Endodermal cell (in vitro differentiated cells): ENCODE results near the gene ERFE. TPM values are rescaled to one million over a fixed set of nuclear protein-coding genes. Genes with fewer than 3 reads are reported as not detected.
"Not testable (repeated sequence)": the region's sequence is repeated elsewhere in the genome, so short reads cannot be mapped to it uniquely, and the experiment has no call there.

ENCODE experiments used
- DNase-seq: peaks from one replicate; pipeline ENCODE4 v3.0.0-alpha.2; 2017
- H3K27ac ChIP-seq: 2 replicates; pipeline ENCODE4 v1.5.1; 2013; ENCODE audit warnings: mild to moderate bottlenecking, low read depth, low read length, moderate library complexity
- H3K27me3 ChIP-seq: 2 replicates; pipeline ENCODE4 v1.6.1; 2013; ENCODE audit warnings: mild to moderate bottlenecking, low read length, moderate library complexity; ENCODE audit not compliant: insufficient read depth, control insufficient read depth, poor library complexity, severe bottlenecking
- H3K36me3 ChIP-seq: 2 replicates; pipeline ENCODE4 v1.7.0; 2013; ENCODE audit warnings: mild to moderate bottlenecking, low read length, moderate library complexity; ENCODE audit not compliant: control insufficient read depth, insufficient read depth
- H3K4me1 ChIP-seq: one replicate; pipeline ENCODE4 v1.7.0; 2013; ENCODE audit warnings: low read length; ENCODE audit not compliant: control insufficient read depth, insufficient read depth
- H3K4me3 ChIP-seq: 2 replicates; pipeline ENCODE4 v1.5.1; 2013; ENCODE audit warnings: mild to moderate bottlenecking, low read length, moderate library complexity
- H3K9ac ChIP-seq: 2 replicates; pipeline ENCODE4 v1.6.1; 2013; ENCODE audit warnings: mild to moderate bottlenecking, low read length, moderate library complexity; ENCODE audit not compliant: poor library complexity, severe bottlenecking; ENCODE audit errors: extremely low read depth
- H3K9me3 ChIP-seq: 2 replicates; pipeline ENCODE4 v1.6.1; 2013; ENCODE audit warnings: mild to moderate bottlenecking, low read length, moderate library complexity; ENCODE audit not compliant: control insufficient read depth
- H3K27ac Mint-ChIP-seq: 2 replicates; pipeline ENCODE4 v1.8.0; 2020; ENCODE audit warnings: mixed read lengths
- H3K27me3 Mint-ChIP-seq: 2 replicates; pipeline ENCODE4 v1.8.0; 2021; ENCODE audit warnings: mild to moderate bottlenecking, mixed read lengths; ENCODE audit not compliant: insufficient read depth
- H3K36me3 Mint-ChIP-seq: 2 replicates; pipeline ENCODE4 v1.8.0; 2020; ENCODE audit warnings: low read depth, mixed read lengths
- H3K4me1 Mint-ChIP-seq: 2 replicates; pipeline ENCODE4 v1.8.0; 2020; ENCODE audit warnings: mixed read lengths
- H3K4me3 Mint-ChIP-seq: 2 replicates; pipeline ENCODE4 v1.8.0; 2020; ENCODE audit warnings: mild to moderate bottlenecking, moderate library complexity, mixed read lengths
- H3K9me3 Mint-ChIP-seq: 2 replicates; pipeline ENCODE4 v1.8.0; 2020; ENCODE audit warnings: mild to moderate bottlenecking, mixed read lengths
- WGBS, 2 experiments: methylation state at CpG; one replicate each; pipeline versions ENCODE4 v1.1.5 to v1.1.7; 2013; ENCODE audit warnings: missing lambda C conversion rate in 2 of 2, mixed read lengths in 1 of 2; ENCODE audit not compliant: insufficient coverage in 1 of 2, insufficient read length in 1 of 2; 5-methylcytosine and 5-hydroxymethylcytosine counted together
- total RNA-seq, 2 donors: library from RNA; stranded (reverse); fragmentation: NEBNext Ultra II Directional in 1 of 2; extraction: Animal tissue kit (Norgen Biotek cat#: 25700) in 1 of 2; gene quantifications; 2 replicates in 1 of 2; 3 replicates in 1 of 2; pipeline ENCODE4 v1.2.1, GENCODE V29; 2021
- TF ChIP-seq, protein P1 (sequence below): fragments of 200-600 bp; sonication (generic); conservative IDR thresholded peaks from 2 replicates; pipeline ENCODE4 v1.5.0; 2021; ENCODE audit warnings: antibody characterized with exemption, mild to moderate bottlenecking

The ERFE gene
- total RNA-seq, 2 donors from 2014 or later = 0.48 to 1.6 TPM

DNA sequence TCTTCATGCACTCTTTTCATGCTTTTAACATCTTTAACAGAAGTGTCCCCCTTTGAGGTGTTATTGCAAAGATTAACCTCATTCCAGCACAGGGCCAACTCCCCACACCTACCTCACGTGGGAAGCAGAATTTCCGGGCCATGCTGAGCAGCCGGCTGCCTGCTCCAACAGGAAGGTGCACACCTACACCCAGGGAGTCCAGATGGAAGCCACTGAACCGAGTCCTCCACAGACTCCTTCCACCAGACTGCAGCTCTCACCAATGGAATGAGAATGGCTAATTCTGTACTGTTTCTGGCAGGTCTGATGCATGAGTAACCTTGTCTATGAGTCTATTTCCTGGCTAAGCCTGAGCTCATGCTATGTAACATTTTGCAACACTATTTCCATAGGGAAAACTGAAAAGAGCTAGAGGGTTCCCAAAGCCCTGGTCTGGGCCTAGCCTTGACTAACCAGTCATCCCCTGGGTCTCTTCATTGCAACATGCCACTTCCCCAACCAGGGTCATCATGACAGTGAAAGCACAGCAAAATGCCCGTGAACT is 11.0 kb downstream of the ERFE start:
- Histone ChIP-seq H3K9ac (no peak overlapping the region), H3K27ac (no peak overlapping the region), H3K36me3 (peaks cover 60% of the 10 kb centered on the region), H3K4me3 (no peak overlapping the region), H3K9me3 (no peaks in the 10 kb centered on the region), H3K27me3 (peaks cover 11% of the 10 kb centered on the region), H3K4me1 (no peaks in the 10 kb centered on the region)
- TF ChIP-seq, protein P1, sequence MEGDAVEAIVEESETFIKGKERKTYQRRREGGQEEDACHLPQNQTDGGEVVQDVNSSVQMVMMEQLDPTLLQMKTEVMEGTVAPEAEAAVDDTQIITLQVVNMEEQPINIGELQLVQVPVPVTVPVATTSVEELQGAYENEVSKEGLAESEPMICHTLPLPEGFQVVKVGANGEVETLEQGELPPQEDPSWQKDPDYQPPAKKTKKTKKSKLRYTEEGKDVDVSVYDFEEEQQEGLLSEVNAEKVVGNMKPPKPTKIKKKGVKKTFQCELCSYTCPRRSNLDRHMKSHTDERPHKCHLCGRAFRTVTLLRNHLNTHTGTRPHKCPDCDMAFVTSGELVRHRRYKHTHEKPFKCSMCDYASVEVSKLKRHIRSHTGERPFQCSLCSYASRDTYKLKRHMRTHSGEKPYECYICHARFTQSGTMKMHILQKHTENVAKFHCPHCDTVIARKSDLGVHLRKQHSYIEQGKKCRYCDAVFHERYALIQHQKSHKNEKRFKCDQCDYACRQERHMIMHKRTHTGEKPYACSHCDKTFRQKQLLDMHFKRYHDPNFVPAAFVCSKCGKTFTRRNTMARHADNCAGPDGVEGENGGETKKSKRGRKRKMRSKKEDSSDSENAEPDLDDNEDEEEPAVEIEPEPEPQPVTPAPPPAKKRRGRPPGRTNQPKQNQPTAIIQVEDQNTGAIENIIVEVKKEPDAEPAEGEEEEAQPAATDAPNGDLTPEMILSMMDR = no peak
- Mint-ChIP-seq H3K9me3 (no peaks in the 10 kb centered on the region), H3K27me3 (peaks cover 10% of the 10 kb centered on the region), H3K4me3 (no peak overlapping the region), H3K36me3 (peaks cover 34% of the 10 kb centered on the region), H3K27ac (no peak overlapping the region), H3K4me1 (no peaks in the 10 kb centered on the region)
- WGBS, 2 experiments = 86 to 97% methylated on average over 3 to 5 of the region's 5 CpGs
- no peak for DNase-seq

DNA sequence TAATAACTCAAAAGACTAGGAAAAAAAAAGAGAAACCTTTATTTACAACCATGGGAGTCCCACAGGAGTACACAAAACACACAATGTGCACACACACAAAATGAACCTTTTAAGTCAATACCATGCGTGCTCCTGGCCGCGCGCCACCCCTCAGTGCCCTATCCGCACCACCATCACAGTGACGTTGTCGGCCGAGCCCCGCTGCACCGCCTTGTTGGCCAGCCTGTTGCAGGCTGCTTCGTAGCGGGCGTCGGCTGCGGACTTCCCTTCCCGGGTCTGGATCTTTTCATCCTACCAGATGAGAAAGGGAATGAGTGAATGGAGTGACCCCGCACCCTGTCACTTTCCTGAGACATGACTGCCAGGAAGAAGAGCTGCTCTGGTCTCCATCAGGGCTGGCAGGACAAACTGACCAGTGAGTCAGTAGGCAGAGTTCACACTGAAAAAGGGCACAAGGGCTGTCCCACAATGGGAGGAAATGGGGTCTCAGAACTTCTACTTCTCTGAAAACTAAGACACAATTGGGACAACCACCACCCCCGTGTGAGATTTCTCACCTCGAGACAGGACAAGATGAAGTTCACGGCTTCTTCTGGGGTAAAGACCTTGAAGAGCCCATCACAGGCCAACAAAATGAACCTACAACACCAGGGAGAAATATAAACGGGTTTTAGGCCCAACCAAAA is 11.8 kb downstream of the ERFE start:
- no peak overlapping the region for H3K4me3 ChIP-seq
- no peaks in the 10 kb centered on the region for H3K9me3 ChIP-seq
- no peaks in the 10 kb centered on the region for H3K4me1 ChIP-seq
- Mint-ChIP-seq H3K4me1 (no peaks in the 10 kb centered on the region), H3K4me3 (no peak overlapping the region), H3K27me3 (peaks cover 2% of the 10 kb centered on the region), H3K36me3 (peaks cover 37% of the 10 kb centered on the region), H3K9me3 (no peaks in the 10 kb centered on the region), H3K27ac (no peak overlapping the region)
- DNase-seq = no peak
- peaks cover 3% of the 10 kb centered on the region for H3K27me3 ChIP-seq
- no peak overlapping the region for H3K27ac ChIP-seq
- H3K9ac ChIP-seq = no peak overlapping the region
- 91 to 95% methylated on average over 16 to 20 of the region's 21 CpGs for WGBS, 2 experiments
- H3K36me3 ChIP-seq = peaks cover 68% of the 10 kb centered on the region
- TF ChIP-seq, protein P1 = no peak

DNA sequence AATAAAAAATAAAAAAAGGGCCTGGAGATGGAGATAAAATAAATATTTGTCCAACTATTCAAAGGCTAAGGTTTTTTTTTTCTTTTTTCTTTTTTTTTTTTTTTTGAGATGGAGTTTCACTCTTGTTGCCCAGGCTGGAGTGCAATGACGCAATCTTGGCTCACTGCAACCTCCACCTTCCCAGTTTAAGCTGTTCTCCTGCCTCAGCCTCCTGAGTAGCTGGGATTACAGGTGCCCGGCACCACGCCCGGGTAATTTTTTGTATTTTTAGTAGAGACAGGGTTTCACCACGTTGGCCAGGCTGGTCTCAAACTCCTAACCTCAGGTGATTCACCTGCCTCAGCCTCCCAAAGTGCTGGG is 12.3 kb downstream of the ERFE start:
- H3K36me3 ChIP-seq = peaks cover 72% of the 10 kb centered on the region
- H3K4me3 ChIP-seq, DNase-seq, H3K4me1 ChIP-seq, H3K4me1 Mint-ChIP-seq, H3K27ac Mint-ChIP-seq, H3K9me3 ChIP-seq, H3K9ac ChIP-seq, H3K27me3 ChIP-seq, H3K27me3 Mint-ChIP-seq, H3K27ac ChIP-seq, H3K4me3 Mint-ChIP-seq, H3K9me3 Mint-ChIP-seq: not testable (repeated sequence)
- WGBS, 2 experiments = 93 to 96% methylated on average over 2 to 5 of the region's 5 CpGs
- H3K36me3 Mint-ChIP-seq = peaks cover 41% of the 10 kb centered on the region
